Neural progenitor cell (in vitro differentiated cells): ENCODE measurements around the gene LDB2.

ENCODE experiments used
- EZH2phosphoT487 ChIP-seq: fragments of 200-600 bp; sonication (generic); IDR thresholded peaks from 2 replicates; pipeline ENCODE4 v1.6.1; 2017; ENCODE audit warnings: antibody characterized with exemption
- TF ChIP-seq, protein P1 (sequence below): fragments of 200-600 bp; sonication (generic); IDR thresholded peaks from 2 replicates; pipeline ENCODE4 v1.5.1; 2017; ENCODE audit warnings: antibody characterized with exemption, mild to moderate bottlenecking

DNA sequence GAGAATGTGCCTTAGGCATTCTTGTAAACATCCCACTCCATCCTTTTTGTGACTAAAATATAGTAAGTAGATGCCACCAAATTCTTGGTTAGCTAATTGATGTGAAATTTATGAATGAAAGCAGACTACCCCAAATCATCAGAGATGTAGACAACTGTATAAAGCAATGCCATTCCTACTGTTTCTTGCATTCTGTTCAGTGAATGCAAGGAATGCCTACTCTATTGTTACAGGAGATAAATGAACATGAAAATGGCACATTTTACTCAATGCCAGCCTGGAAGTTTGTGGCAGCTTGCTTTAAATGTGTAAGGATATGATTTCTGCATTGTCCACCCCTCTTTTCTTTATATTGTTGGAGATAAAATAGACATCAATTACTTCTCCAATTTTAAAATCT, 317.9 kb downstream of the LDB2 start:
- TF ChIP-seq, protein P1, sequence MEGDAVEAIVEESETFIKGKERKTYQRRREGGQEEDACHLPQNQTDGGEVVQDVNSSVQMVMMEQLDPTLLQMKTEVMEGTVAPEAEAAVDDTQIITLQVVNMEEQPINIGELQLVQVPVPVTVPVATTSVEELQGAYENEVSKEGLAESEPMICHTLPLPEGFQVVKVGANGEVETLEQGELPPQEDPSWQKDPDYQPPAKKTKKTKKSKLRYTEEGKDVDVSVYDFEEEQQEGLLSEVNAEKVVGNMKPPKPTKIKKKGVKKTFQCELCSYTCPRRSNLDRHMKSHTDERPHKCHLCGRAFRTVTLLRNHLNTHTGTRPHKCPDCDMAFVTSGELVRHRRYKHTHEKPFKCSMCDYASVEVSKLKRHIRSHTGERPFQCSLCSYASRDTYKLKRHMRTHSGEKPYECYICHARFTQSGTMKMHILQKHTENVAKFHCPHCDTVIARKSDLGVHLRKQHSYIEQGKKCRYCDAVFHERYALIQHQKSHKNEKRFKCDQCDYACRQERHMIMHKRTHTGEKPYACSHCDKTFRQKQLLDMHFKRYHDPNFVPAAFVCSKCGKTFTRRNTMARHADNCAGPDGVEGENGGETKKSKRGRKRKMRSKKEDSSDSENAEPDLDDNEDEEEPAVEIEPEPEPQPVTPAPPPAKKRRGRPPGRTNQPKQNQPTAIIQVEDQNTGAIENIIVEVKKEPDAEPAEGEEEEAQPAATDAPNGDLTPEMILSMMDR, result no peak
- TF ChIP-seq EZH2phosphoT487, result no peak
